ENCODE results near the gene CACNA2D2.
"Not testable (repeated sequence)": the region's sequence is repeated elsewhere in the genome, so short reads cannot be mapped to it uniquely, and the experiment has no call there.

Gene CACNA2D2

DNA sequence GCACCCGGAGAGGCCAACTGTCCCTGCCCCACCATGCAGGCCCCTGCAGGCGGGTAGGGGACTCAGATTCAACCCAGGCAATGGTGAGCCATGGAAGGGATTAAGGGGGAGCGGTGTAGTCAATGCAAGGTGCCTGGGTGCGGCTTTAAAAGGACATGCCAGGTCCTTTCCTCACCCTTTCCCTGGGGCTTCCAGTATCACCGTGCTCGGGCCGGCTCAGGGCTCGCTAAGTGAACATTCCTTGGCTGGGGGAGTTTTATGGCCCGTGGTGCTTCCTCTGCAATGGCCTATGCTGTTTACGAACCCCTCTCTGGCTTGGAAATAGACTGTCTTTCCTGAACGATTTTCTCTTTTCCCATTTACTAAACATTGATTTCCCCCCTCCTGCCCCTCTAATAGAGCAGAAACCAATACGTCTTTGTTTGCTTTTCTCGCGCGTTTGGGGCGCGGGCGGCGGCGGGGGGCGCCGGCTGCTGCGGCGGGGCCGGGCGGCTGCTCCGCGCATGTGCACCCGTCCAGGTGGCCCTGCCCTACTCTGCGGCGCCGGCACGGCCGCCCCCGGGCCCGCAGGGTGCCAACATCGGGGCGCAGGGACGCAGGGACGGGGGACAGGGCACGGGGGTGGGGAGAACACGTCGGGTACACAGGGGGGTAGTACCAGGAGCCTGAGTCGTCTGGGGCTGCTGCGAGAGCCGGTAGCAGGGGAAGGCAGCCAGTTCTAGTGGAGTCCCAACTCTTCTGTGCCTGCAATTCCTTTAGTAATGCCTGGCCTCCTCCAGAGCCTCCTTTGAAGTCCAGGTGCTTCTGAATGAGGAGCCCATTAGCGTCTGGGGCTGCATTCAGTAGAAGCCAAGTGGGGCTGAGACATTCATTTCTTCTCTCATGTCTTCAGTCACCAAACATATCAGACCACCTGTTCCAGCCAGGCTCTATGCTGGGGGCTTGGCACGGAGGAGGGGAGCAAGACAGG lies 26.9 kb upstream of the CACNA2D2 start:
- no peak for DNase-seq (ENCODE audit: low read depth, low spot score)

DNA sequence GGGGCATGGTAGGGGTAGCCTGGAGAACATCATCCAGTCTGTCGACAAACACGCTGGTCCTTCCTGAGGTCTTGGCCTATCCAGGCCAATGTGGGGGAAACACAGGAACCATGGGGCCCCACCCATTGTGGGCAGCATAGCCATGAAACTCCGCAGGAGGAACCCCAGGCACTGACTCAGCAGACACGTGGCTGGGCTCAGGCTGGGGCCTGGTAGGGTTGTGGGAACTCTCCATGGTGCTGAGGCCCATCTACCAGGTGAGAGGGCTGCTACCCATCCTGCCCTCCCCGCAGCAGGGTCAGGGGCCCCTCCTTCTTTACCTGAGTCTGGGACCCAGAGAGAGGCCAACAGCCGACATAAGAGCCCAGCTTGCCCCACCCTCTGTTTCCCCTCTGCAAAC lies 22.6 kb upstream of the CACNA2D2 start:
- no peak for DNase-seq (ENCODE audit: low read depth, low spot score)

DNA sequence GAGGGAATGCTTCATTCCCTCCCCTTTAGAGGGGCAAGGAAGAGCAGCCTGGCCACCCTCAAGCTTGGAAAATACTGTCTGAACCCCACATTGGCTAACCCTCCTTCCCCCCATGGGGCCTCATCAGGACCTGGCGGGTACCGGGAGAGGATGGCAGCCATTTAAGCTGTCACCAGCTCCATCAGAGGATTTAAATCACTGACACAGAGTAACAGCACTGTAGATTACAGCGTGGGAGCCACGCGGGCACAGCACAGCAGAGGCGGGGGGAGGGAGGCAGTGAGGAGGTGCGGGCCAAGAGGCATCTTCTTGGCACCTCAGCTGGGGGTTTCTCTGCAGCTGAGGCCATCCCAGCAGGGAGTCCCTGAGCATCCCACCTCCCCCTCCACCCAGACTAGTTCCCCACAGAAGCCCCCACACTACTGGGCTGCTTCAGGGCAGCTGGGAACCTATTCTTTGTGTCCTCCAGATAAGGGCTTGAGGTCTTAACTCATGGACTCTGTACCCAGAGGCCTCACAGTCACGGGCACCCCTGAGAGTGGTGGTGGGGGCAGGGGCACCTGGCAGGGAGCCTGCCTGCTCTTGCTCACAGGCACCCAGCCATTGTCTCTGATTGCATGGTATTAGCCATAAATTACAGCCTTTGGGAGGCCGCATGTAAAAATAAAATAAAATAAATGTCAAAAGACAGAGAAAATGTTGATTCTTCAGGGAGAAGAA lies 21.9 kb upstream of the CACNA2D2 start:
- no peak for DNase-seq (ENCODE audit: low read depth, low spot score)

DNA sequence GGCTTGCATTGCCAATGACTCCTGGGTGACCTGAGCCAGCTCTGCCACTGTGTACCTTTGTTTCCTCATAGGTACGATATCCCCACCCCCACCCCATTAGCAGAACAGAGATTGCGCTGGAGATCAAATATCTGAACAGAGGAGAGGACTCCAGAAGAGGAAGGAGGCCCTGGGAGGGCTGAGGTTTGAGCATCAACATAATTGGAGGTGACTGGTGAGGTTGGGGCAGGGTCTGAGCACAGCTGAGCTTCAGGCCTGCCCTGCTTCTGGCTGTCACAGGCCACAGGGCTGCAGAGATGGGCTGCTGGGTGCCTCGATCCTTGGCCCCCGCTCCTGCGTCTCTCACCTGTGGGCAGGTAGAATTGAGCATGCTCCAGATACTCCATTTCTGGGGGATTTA lies 21.3 kb upstream of the CACNA2D2 start:
- DNase-seq (ENCODE audit: low read depth, low spot score): no peak

DNA sequence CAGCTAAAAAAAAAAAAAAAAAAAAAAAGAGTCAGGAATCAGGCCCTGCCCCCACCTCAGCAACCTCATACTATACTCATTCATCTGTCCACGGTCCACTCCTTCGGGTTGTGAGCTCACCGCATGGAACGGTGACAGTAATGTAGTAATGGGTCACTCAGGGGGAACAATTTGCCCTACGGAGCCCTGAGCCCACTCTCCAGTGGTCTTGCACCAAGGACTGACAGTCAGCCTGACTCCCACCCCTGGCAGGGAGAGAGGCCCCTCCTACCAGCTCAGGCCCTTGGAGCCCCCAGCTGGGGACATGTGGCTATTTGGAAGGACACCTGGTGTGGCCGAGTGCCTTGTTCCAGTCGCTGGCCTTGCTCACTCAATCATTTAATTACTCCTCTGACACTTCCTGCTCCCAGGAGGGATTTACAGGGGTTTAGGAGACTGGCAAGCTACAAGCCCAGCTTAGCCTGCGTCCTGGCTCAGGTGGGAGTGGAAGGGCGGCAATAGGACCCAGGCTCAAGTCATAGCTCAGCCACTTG lies 19.9 kb upstream of the CACNA2D2 start:
- DNase-seq (ENCODE audit: low read depth, low spot score): no peak

DNA sequence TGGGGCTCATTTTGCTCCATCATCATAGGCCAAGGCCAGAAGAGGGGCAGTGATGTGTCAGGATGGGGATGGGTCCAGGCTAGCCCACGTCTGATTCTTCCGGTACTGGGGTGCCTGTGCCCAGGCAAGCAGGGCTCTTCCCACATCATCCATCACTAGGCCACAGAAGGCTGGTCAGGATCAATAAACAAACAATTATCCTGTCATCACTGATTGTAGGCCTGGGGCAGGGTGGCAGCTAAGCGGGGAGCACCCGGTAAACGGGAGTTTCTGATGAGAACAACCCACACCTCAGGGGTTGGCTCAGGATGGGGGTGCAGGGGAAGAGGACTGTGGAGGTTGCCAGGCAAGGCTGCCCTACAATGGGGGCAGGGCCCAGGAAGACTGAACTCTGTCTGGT lies 18.1 kb upstream of the CACNA2D2 start:
- no peak for DNase-seq (ENCODE audit: low read depth, low spot score)

DNA sequence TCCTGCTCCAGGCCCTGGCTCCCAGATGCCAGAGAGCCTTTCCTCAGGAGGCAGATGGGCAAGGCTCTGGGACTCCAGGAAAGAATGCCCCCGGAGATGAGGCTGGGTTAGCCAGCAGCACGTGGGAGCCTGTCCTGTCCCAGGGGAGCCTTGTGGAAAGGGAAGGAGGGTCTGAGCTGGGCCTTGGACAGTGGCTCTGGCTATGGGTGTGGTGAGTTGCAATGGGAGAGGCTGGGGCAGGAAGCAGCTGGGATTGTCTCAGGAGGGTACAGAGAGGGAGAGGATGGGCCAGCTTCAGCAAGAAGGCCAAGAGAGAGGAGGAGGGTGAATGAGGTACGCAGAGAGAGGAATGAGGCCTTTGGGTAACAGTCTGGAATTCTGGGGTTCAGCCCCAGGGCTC lies 17.4 kb upstream of the CACNA2D2 start:
- no peak for DNase-seq (ENCODE audit: low read depth, low spot score)

DNA sequence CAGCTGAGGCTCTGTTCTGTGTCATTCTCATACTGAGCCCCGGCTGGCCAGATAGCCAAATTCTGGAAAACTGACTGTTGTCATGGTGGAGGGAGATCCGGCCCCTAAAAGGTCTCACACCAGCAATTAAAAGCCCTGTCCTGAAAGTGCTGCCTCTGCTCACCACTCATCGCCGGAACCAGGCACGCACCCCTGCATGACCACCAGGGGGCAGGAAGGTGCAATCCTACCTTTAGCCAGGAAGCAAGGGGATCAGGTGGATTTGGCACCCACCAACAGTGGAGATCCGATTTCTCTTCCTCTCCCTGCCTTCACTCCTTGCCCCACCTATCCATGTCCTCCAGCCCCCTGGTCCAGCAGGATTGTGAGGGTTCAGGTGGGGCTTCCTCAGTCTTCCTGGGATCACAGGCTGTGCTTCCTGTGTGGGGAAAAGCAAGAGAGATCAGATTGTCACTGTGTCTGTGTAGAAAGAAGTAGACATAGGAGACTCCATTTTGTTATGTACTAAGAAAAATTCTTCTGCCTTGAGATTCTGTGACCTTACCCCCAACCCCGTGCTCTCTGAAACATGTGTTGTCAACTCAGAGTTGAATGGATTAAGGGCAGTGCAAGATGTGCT lies 16.1 kb upstream of the CACNA2D2 start:
- peak; percentile 47 for DNase-seq (ENCODE audit: low read depth, low spot score)

DNA sequence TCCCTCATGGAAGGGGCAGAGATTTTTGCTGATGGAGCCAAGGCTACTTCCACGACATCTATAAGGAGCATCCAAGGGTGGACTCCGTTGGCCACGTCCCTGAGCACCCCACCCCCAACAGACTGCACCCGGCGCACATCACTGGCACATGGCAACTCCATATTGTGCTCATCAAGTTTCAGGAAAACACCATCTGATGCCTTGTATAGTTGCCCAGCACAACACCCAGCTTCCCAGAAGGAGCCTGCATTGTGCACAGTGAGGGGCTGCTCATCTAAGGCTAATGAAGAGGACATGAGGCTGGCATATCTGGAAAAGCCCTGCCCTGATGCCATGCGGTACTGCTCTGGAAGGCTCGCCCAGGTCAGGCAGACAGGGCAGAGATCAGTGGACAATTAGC lies 15.0 kb upstream of the CACNA2D2 start:
- DNase-seq (ENCODE audit: low read depth, low spot score): no peak

DNA sequence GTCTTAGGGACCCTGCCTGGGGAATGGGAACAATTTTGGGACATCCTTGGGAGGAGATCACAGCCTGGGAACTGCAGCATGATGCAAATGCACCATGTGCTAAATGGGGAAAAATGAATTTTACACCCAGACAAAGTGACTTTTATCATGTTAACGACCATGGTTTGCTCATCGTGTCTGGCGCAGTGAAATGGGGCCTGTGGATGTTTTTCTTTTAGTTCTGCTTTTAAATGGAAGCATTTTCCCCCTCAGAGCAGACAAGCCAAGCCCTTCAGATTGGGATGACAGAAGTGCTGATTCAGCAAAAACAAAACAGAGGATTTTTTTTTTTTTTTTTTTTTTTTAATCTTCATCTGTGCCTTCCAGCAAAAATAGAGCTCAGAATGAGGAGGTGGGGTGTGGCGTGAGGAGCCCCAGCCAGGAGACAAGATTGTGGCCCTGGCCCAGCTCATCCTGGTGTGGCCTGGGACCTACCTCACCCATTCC lies 14.3 kb upstream of the CACNA2D2 start:
- no peak for DNase-seq (ENCODE audit: low read depth, low spot score)

DNA sequence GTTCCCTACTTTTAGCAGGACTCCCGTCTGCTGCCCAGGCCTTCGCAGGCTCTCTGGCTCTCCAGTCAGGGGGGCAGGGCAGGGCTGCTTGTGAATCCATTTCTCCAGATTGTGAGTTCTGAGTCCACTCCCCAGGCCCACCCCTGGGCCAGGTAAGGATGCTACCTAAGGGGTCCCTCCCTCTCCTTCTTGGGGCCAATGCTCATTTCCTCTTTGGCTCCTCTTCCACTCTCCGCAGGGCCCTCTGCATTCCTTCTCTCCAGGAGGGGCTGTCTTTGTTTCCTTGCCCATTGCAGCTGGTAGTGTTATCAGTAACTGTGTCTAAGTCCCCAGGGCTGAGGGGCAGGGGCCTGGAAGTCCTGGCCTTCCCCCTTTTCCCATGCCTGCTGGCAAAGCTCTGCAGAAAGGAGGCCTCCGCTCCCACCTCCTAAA lies 13.0 kb upstream of the CACNA2D2 start:
- DNase-seq (ENCODE audit: low read depth, low spot score): no peak

DNA sequence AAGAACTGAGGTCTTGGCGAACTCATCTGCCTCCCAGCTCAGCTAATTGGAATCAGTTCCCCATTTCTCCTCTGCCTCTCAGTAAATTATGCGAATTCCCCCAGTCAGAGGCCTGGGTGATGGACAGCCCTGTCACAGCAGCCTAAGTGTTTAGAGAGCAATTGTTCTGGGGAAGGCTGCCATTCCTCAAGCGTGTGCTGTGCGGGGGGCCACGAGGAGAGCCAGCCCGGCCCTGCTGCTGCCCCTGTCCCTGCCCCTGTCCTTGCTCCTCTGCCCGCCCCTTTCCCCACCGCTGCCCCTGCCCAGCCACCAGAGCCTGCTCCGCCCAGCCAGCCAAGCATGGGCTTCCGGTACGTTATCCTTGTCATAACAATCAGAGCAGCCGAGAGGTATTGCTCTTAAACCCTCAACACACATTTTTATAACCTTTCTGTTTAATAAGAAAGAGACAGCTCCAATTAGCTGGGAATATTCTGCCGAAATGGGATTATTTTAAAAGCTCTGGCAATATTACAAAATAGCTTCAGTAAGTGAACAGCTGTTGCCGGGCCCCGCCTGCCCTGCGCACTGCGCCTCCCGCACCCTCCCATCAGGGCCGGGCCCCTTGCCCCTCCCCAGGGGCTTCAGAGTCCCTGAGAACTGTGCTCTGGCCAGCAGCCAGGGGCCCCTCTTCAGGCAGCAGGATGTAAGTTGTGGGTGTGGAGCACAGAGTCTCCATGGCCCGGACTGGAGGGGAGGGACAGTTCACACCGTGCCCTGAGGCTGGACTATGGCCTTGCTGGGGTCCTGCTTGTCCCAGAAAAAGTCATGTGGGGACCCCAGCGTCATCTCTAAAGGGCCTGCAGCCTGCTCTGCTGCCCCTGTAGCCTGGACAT lies 12.4 kb upstream of the CACNA2D2 start:
- DNase-seq (ENCODE audit: low read depth, low spot score): no peak

DNA sequence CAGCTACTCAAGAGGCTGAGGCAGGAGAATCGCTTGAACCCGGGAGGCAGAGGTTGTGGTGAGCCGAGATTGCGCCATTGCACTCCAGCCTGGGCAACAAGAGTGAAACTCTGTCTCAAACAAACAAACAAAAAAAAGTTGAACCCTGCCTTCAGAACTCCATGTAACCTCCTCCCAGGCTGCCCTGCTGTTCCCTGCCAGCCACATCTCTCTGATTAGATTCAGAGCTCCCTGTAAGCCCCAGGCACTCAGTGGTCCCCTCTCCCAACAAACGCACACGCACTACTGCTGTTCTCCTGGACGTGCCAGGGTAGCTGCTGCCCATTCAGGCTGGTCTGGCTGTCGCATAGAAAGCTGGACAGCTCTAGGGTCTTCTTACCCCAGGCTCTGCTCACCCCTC lies 9.5 kb upstream of the CACNA2D2 start:
- not testable (repeated sequence) for DNase-seq (ENCODE audit: low read depth, low spot score)

DNA sequence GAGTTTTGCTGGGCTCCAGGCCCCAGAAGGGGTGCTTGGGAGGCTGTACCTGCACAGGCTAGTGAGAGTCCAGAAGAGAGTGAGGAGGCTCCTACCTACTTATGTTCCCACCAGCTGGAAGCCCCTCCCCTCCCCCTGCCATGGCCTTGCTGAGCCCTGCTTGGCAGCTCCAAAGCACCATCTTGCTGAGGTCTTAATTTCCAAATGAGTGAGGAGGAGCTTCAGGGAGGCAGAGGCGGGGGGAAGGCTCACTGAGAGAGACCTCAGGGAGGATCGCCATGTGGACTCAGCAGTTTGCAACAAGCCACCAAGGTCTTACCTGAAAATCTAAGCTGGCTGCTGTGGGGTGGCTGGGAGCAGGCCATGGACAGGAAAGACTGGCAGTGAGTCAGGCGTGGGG lies 8.7 kb upstream of the CACNA2D2 start:
- DNase-seq (ENCODE audit: low read depth, low spot score): no peak

DNA sequence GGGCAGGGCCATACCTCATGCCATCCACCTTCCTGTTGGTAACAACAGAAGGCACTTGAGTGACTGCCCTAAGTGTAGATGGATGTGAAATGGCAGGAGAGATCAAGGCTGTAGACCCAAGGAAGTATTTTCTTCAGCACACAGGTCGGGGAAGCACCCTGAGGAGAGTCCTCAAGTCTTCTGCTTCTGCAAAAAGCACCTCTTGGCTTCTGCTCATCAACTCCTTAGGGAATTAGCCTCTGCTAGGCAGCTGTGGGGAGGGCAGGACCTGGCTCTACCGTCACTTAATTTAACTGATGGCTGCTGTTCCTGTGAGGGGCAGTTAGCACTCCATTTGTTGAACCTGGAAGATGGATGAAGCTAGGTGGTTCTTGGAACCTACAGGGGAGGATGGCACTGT lies 6.9 kb upstream of the CACNA2D2 start:
- no peak for DNase-seq (ENCODE audit: low read depth, low spot score)

DNA sequence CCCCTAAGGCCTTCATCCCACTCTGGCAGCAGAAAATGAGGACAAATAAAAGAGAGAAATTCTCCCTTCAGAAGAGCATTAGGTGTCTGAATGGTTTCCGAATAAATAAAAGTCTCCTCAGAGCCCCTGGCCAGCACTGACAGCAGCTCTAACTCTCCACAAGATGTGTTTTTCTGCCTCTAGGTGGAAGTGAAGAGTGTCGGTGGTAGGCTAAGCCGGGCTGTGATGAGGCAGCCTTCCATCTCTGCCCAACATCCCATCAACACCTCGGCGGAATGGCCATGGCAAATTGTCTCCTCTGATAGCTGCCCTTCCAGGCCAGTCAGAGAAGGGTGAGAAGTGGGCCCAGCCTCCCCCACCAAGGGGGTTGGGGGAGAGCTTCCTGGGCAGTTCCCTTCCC lies 6.3 kb upstream of the CACNA2D2 start:
- no peak for DNase-seq (ENCODE audit: low read depth, low spot score)

DNA sequence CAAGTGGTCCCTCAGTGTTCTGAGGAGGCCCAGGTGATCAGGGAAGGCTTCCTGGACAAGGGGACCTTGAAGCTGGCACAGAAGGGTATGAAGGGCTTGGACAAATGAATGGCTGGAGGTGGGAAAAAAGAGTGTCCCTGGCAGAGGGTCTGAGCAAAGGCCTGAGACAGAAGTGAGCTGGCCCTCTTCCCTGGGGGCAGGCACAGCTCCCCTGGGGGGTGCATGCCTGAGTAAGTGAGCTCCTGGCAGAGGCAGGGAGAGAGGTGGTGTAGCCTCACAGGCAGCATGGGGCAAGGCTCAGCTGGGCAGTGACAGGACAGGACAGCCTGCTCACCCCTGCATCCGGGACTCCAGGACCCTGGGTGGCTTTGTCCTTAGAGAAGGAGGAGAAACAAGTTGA lies 5.4 kb upstream of the CACNA2D2 start:
- no peak for DNase-seq (ENCODE audit: low read depth, low spot score)

DNA sequence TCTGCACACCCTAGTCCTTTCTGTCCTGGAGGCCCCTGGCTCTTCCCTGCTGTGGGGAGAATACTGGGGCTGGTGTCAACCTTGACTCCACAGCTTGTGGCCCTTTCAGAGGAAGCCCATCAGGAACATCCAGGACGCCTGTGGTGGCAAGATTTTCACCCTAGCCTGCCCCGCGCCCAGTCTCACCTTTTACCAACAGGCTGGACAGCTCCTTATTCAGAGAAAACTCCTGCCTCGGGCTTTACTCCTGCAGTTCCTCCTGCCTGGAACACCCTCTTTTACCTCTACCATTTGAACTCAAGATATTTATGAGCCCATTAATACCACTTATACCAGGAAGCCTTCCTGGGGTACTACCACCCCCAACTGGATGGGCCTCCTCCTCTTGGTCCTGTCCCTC lies 2.7 kb upstream of the CACNA2D2 start:
- no peak for DNase-seq (ENCODE audit: low read depth, low spot score)

DNA sequence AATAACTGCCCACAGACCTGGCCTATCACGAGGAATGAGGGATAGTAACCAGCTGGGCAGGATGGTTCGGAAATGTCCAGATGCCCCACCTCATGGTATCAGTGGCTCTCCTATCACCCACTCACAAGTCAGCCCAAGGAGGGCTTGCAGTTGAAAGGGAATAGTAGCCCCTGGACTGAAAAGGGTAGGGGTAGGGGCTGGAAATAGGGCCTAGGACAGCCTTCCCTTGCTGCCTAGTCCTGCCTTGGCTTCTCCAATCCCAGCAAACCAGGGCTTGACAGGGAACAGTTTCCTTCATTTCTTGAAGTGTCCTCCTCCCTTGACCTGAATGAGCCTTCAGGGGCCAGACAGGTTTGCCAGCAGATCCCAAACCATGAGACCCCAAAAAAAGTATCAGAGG lies 1.2 kb upstream of the CACNA2D2 start:
- no peak for DNase-seq (ENCODE audit: low read depth, low spot score)

DNA sequence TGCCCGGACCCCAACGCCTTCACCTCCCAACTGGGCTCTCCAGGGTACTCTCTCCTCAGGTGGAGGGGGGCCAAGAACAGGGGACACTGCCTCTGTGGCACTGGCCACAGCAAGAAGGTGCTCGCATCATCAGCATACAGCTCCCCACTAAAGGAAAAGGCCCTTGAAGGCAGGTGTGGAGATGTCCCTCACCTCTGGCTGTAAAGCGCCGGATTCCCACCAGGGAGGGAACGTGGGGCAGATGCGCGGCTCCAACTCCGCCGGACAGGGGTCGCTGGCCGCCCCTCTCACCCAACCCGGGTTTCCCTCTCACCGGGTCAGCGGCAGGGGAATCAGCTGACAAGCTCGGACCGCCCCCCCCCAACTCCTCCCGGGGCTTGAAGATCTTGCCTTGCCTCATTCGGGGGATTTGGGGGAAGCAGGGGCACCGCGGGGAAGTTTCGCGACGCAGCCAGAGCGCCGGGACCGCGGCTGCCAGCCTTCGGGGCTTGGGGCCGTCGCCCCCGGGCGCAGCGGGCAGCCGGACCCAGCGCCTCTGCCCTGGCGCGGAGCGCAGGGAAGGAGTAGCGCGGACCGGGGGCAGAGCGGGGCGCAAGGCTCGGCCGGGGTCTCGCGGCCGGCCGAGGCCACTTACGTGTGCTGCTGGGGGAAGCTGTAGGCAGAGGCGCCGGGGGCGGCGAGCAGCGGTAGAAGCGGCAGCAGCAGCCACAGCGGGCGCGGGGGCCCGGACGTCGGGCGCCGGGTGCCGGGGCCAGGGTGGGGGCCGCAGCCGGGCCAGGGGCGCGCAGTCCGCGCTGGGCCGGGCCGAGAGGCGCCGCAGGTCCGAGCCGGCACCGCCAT lies 630 bp downstream of the CACNA2D2 start:
- no peak for DNase-seq (ENCODE audit: low read depth, low spot score)

Data from activated CD4-positive, CD25-positive, alpha-beta regulatory T cell treated with anti-CD3 and anti-CD28 coated beads, Interleukin-2, amount 50 U/mL, for 16 hours (primary cell).